Measurements from ENCODE around the gene C10orf120.

The C10orf120 gene

DNA sequence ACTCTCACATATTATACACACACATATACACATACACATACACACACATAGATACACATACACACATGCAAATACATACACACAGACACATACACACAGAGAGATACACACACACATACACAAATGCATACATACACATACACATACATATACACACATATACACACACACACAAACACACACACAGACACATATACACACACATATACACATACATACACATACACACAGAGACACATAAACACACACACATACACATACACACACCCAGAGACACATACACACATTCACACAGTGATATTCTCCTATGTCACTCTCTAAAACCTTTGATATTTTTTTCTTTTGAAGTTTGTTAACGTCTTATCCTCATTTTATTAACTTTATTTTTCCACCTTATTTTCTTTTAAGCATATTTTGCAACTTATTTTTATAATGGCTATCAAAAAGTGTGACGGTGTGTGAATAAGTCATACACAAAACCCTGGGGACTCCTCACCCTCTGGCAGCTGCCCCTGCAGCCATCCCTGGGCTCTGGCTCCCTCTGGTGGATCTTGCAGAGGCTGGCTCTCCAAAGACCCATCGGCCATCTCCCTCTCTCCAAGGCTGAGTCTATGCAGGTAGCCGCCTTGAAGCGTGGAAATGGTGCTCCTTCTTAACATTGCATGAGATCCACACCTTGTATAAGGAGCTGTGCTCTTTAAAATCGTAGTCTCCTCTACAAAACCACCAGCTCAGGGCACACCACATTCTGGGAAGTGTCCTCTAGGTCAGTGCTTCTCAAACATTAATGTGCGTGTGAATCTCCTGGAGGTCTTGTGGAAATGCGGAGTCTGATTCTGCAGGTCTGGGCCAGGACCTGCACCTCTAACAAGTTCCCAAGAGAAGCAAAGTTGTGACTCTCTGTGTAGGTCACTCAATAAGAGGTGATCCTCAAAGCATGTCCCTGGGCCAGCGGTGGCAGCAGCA lies 4.1 kb upstream of the C10orf120 start:
- DNase-seq (ENCODE audit: low read depth in 2 of 2) = peak; percentile 31 to 32

DNA sequence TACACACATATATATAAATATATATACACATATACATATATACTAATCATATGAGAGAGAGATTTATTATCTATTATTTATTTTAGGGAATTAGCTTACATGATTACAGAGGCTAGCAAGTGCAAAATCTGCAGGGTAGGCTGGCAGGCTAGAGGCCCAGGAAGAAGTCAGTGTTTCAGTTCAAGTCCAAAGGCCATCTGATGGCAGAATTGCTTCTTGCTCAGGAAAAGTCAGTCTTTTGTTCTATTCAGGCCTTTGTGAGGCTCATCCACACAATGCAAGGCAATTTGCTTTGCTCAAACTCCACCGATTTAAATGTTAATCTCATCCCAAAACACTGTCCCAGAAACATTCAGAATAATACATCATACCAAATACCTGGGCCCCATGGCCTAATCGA lies 2.6 kb upstream of the C10orf120 start:
- DNase-seq (ENCODE audit: low read depth in 2 of 2) = no peak

DNA sequence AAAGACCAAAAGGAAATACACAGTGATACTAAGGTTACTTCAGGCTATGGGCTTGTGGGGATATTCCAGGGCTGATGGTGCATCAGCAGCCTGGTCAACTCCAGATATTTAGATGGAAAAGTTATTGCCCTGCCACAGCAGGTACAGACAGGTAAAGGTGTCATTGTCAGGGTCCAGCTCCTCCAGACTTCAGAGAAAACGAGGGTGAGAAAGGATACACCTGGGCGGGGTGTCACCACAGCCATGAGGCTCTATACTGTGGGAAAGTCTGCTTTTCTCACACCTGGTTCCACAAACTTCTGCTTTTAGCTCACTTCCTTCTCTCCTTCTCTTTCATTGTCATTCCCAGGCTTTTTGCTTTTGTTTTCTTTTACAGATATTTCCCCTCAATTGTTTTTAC lies 2.0 kb upstream of the C10orf120 start:
- DNase-seq (ENCODE audit: low read depth in 2 of 2) = no peak

DNA sequence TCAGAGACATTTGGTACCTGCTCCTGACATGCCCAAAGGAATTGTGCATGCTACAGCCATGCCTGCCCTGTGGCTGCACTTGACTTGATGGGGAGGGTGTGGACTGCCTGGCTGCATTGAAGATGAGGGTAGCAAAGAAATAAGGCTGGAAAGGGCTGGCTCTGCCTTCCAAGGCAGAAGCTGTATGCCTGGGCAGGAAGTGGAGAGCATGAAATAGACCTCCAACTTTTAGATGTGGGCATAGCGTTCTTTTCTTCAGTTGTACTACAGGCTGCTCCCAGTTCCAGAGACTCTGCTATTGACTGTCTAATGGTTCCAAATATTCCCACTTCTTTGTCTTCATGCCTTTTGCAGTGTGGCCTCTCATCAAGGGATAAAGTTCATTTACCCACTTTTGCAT lies 3.0 kb downstream of the C10orf120 start:
- DNase-seq (ENCODE audit: low read depth in 2 of 2) = no peak

DNA sequence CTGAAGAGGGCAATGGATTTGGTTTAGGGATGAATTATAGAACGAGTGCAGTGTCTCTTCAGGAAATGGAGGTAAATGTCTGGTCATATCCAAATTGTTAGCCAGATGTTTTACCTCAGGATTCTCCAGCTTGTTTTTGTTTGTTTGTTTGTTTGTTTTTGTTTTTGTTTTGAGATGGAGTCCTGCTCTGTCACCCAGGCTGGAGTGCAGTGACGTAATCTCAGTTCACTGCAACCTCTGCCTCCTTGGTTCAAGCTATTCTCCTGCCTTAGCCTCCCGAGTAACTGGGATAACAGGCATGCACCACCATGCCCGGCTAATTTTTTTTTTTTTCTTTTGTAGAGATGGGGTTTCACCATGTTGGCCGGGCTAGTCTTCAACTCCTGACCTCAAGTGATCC lies 6.9 kb downstream of the C10orf120 start:
- DNase-seq (ENCODE audit: low read depth in 2 of 2) = no peak

DNA sequence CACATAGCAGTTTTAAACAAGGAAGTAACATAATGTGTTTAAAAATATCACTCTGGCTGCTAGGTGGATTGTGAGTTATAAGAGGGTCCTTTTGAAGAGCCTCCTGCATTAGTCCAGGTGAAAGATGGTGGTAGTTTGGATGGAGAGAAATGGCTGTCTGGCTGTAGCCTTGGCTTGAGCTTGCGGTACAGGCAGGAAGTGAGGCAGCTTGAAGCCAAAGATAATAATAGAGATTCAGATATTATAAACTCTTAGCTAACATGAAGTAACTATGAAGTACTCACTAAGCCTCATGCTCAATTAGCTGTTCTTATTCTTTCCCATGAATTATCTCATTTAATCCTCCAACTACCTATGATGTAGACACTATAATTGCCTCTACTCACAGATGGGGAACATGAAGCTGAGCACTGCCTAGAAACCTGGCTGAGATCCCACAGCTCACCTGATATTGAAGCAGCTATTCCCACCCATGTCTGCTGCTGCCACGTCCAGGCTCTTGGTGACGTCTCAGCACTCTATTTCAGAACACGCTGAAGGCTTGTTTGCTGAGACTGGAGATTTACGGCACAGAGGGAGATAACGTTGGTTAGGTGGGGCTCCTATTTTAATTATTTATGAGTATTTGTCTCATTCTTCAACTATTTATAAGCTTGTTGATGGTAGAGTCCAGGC lies 10.4 kb downstream of the C10orf120 start:
- DNase-seq (ENCODE audit: low read depth in 2 of 2) = no peak

DNA sequence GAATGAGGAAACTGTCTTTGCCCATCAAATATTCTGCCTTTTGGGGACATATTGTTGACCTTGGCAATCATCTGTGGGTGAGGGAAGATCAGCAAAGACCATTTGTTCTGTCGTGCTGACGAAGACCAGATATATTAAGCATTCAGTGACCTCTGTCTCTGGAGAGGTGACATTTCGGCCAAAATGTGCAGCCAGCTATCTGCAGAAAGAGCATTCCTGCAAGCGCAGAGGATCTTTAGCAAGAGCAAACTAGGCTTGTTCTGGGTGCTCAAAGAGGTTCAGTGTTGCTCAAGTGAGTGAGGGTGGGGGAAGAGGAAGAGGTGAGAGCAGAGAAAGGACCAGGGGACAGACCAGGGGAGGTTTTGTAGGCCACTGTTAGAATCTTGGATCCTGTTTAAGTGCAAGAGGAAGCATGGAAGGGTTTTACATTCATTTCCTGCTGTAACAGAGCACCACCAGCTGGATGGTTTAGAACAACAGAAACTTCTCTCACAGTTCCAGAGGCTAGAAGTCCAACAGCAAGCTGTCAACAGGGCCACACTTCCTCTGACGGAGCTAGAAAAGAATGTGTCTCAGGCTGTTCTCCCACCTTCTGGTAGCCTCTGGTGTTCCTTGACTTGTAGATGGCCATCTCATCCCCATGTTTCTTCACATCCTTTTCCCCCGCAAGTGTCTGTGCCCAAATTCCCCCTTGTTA lies 11.2 kb downstream of the C10orf120 start:
- DNase-seq (ENCODE audit: low read depth in 2 of 2) = no peak

DNA sequence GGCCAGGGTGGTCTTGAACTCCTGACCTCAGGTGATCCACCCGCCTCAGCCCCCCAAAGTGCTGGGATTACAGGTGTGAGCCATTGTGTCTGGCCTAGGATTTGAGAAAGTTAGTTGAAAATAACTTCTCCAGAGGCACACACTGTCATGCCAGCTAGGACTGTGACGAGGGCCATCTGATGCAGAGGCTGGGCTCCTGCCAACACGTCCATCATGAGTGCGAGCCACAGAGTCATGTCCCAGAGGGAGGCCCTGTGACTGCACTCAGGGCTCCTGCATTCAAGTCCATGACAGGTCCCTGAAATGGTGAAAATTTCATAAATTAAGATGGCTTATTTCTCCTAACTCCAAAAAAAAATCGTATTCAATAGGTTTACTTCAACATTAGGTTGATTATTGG lies 17.1 kb downstream of the C10orf120 start:
- no peak for DNase-seq (ENCODE audit: low read depth in 2 of 2)

DNA sequence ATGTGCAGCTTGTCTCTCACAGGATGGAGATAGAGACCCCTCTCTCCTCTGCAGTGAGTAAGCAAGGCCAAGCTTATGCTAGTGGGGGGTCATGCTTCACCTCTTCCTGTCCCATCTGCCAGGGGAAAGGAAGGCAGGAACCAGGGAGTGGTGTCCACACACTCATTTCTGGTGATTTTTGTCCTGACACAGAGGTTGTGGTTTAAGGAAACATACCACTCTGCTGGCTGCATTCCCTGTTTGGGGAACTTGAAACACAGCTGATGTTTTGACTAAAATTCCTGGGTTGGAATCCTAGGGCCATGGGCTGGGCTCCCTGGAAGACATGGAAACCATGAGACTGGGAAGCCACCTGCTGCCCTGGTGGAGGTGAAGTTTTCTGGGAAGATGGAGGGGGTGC lies 21.4 kb downstream of the C10orf120 start:
- DNase-seq (ENCODE audit: low read depth in 2 of 2) = no peak

DNA sequence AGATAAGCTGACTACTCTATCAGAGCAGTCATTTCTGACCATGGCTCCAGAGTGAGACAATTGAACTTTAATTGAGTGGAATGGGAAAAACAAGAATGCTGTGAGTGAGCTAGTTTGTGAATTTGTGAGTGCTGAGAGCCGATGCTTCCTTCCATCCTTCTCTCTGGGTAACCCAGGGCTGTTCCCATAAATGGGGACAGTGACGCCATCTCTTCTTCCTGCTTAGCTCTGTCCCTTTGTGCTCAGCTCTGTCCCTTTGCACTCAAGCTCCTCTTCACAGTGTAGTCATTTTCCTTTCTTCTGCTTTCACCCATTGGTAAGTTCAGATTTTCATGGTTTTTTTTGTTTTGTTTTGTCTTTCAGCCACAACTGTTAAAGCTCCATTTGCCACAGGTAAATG lies 24.4 kb downstream of the C10orf120 start:
- no peak for DNase-seq (ENCODE audit: low read depth in 2 of 2)

DNA sequence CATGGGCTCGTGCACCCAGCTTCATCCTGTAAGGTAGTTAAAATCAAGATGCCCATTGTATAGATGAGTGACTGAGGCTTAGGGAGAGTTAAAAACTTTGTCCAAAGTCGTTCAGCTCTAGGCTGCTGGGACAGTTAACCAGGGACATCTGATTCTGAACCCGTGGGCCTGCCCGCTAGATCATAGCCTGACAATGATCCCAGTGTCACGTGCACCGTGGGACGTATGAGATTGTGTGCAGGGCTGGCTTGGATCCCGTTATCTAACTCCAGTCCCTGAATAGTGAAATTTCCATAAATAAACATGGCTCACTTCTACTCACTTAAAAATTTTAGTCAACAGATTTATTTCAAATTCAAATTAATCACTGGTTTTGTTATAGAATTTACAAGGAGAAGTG lies 24.9 kb downstream of the C10orf120 start:
- no peak for DNase-seq (ENCODE audit: low read depth in 2 of 2)

DNA sequence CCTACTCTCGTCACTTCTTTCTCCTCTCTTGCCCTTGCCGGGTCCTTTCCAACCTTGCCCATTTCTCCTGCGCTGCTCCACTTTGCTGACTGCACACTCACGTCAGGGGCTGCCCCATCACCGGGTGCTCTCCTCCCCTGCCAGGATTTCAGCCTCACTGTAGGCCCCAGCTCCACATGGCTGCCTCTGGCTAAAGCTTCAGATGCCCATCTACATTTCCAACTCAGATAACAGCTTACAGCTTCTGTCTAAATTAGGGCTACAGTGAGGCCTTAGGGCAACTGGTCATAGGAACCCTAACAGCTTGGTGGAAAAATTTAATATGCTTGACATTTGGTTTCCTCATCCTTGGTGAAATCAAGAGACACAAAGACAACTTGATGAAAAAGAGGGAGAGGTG lies 25.9 kb downstream of the C10orf120 start:
- DNase-seq (ENCODE audit: low read depth in 2 of 2) = no peak

DNA sequence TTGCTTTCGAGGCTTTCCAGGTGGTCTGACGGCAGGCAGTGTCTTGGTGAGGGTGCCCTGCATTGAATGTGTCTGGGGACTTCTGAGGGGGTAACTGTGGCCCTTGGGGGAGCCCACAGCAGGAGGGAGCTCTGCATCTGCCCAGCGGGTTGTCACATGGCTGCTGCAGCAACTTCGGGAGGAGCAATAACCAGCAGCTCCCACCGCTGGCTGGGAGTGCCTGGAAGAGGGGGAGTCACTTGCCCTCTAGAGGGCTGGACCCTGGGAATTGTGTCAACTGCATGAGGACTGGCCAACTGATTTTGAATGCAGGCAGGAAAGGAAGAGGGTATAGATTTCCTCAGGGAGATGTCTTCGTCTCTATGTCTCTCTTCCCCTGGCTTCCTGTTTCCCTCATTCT lies 26.4 kb downstream of the C10orf120 start:
- no peak for DNase-seq (ENCODE audit: low read depth in 2 of 2)

DNA sequence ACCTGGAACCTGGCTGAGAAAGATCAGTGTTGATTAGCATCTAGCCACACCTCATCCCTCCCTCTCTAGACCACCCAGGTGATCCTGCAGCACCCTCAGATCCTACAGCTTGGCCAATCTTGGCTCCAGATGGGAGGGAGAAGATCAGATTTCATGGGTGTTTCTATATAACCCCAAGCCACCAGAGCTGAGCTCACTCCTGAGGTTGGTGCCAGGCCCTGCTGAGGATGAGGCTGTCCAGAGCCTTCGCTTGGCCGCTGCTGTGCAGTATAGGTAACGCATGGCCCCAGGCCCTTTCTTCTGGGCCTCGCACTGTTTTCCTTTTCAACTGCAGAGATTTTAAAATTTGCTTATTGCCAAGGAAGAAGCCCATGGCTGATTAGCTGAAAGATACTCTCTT lies 27.0 kb downstream of the C10orf120 start:
- DNase-seq (ENCODE audit: low read depth in 2 of 2) = no peak

DNA sequence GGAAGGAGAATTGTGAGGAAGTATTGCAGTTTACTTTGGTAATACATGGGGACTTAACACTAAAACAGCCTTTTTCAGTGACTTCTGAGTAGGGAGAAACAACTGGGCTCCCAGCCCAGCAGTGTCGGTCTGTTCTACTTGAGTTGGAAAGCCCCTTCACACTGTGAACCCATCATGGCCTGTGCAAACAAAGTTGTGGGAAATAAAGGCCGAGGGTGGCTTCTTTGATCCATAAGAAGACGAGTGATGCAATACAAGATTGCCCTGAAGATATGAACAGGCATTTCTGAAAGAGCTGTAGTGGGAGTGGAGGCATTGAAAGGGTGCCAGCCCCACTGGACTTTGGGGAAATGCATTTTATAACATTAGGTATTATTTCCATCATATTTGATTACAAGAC lies 28.3 kb downstream of the C10orf120 start:
- DNase-seq (ENCODE audit: low read depth in 2 of 2) = no peak

DNA sequence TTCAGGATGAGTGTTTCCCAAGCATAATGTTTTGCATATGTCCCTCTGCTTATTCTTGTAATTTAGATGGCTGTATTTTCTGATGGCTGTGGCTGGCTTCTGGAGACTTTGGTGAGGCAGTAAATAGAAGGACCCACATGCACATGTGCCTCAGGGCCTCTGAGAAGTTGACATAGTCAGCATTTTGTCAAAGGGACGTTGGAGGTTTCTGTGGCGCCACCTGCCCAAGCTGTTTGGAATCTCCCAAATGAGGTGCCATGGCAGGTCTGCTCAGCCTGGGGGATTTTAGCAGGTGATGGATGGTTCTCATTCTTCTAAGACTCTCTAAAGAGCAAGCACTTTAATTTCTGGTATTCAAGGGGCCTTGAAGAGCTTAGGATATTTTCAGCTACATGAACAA lies 29.8 kb downstream of the C10orf120 start:
- no peak for DNase-seq (ENCODE audit: low read depth in 2 of 2)

DNA sequence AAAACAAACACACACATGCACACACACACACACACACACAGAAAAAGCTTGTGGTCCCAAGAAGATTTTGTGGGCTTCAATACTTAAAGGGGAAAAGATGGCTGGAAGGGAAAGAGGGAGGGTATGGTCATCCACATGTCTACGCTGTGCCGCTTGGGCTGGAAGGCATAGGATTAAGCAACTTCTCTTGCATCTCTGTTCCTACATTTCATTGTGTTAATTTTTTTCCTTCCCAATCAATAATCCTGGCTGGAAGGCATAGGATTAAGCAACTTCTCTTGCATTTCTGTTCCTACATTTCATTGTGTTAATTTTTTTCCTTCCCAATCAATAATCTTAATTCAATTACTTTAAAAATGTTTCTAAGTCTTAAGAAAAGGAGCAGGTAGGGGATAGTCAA lies 30.6 kb downstream of the C10orf120 start:
- no peak for DNase-seq (ENCODE audit: low read depth in 2 of 2)

DNA sequence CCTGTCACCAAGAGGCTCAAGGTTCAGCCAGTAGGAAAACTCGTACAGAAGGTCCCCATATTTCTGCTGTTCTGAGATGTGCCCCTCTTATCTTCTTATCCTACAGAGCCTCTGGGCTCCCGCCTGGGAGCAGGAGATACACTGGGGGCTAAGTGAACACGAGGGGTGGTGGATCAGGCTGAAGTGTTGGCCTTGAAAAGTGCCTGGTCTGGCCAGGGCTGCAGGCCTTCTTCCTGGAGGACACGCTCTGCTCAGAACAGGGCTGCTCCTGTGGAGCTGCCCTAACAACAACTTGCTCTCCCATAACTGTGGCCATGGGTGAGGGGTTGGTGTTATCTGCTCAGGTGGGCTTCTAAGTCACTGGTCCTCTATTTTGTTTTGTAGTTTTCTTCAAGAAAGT lies 33.7 kb downstream of the C10orf120 start:
- no peak for DNase-seq (ENCODE audit: low read depth in 2 of 2)

DNA sequence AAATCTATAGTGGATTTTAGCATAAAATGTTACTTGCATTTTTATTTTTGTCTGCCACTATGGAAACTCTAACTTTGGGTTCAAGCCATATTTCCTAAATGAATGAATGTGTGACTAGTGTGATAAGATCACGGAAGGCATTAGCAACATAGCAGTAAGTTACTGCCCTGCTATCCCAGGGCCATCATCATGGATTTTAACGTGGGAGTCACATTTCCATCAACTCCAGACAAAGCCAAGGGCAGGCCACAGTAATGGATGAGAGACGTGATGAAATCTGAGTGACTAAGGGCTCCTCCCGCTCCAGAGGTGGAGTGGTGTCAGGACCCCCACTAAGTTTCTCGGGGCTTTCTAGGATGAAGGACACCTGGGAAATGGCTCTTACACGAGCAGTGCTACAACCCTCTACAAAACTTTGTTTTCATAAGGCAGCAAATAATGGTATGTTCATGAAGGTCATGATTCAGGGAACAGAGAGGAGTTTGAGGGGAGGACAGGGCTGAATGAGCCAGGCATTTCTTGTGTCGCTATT lies 34.3 kb downstream of the C10orf120 start:
- no peak for DNase-seq (ENCODE audit: low read depth in 2 of 2)

DNA sequence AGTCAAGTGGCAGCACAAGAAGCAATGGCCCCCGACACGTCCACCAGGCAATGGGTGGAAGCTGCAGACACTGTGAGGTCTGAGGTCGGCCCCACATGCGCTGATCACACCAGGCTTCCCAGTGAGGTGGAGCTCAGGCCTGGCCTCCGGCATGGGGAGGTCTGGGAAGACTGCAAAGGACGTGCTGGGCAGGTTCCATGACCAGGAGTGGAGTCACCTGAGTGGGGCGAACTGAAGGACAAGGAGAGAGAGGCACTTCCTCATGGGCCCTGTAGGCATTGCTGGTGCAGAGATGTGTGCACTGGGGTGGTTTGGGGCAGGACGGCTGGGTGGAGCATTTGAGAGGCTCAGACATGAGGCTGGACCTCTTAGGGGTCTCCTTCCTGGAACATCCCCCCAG lies 35.1 kb downstream of the C10orf120 start:
- DNase-seq (ENCODE audit: low read depth in 2 of 2) = no peak

DNA sequence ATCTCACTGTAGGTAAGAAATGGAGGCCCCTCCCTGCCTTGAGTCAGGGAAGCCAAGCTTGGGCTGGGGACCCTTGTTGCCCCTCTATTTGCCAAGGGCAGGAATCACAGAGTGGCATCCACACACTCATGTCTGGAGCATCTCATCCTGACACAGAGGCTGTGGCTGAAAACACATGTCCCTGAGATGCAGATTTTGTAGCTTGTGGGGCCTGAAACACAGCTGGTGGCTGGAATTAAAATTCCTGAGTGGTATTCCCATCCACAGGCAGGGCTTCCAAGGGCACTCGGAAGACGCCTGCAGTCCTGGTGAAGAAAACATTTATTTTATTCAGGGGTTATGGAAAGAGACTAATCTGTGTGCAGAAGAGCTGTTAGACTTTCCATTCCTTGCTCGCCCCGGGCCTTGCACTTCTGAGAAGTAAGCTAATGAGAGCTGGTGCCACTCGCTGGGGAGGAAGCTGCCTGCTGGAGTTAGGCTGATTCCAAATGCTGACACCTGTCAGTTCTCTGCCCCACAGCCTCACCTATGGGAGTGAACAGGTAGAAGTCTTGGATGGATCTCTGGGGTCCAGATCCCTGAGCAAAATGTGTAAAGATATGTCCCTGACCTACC lies 36.0 kb downstream of the C10orf120 start:
- DNase-seq (ENCODE audit: low read depth in 2 of 2) = no peak

DNA sequence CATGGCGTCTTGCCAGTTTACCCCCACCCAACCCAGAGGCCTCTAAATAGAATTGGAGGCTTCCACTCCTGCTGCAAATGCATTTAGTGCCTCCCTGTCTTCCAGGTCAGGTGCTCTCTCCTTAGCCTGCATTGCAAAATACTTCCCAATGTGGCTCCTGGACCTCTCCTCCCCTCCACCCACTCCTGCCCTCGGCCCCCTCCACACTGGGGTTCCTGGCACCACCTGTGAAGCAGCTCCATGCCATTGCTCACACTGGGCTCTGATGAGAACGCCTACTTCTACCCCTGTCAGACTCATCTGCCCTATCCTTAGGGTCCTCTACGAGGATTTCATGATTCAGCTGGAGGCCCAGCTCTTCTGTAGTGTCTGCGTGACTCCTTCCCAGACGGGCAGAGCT lies 37.4 kb downstream of the C10orf120 start:
- no peak for DNase-seq (ENCODE audit: low read depth in 2 of 2)

Data from stimulated activated CD4-positive, alpha-beta T cell treated with anti-CD3 and anti-CD28 coated beads, Interleukin-1b, Interleukin-23, amount 100 ng/mL, for 4 hours (primary cell).